ENCODE data around the gene PLSCR3.

PLSCR3 gene

GRCh38 chr17:7346761-7347614, 47.3 kb downstream of the PLSCR3 start:
- no peak for DNase-seq

GRCh38 chr17:7343250-7343649, 51.1 kb downstream of the PLSCR3 start:
- DNase-seq, result no peak

- DNase-seq, result no peak
These were observed 52.5 kb downstream of the PLSCR3 start for GRCh38 chr17:7341842-7342241.

DNA sequence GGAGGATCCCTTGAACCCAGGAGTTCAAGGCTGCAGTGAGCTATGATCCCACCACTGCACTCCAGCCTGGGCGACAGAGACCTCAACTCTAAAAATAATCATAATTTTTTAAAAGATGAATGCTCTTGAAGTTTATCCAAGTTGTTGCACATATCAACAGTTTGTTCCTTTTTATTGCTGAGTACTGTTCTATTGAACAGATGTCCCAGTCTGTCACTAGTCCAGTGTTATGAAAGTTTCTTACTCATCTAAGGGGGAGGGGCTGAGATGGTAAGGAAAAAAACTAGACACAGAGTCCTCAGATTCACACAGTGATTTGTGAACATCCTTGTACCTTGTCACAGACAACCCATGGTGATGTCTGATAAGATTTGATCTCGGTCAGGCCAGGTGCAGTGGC, 54.1 kb downstream of the PLSCR3 start:
- DNase-seq, result no peak
